GM12865 (cell line): ENCODE results near the gene CCDC192.
"Not testable (repeated sequence)": the region's sequence is repeated elsewhere in the genome, so short reads cannot be mapped to it uniquely, and the experiment has no call there.

Experiments
- DNase-seq: peaks from one replicate; pipeline ENCODE4 v3.0.0; 2010; ENCODE audit warnings: low read depth
- H3K4me3 ChIP-seq: 2 replicates; pipeline ENCODE4 v1.5.1; 2011; ENCODE audit warnings: mild to moderate bottlenecking, low read depth, low read length, control low read depth
- CTCF ChIP-seq: IDR thresholded peaks from 2 replicates; pipeline ENCODE4 v1.5.1; 2011; ENCODE audit warnings: low read length, control low read depth, low read depth, inconsistent platforms; ENCODE audit not compliant: insufficient read depth; ENCODE audit errors: missing control alignments

The CCDC192 gene

GRCh38 chr5:127718181-127718580 lies 15.0 kb downstream of the CCDC192 start:
- no peak for DNase-seq
- no peak overlapping the region for H3K4me3 ChIP-seq
- TF ChIP-seq CTCF = no peak

GRCh38 chr5:127723571-127723970 lies 20.4 kb downstream of the CCDC192 start:
- H3K4me3 ChIP-seq = no peak overlapping the region
- no peak for DNase-seq
- no peak for TF ChIP-seq CTCF

GRCh38 chr5:127725673-127726072 lies 22.5 kb downstream of the CCDC192 start:
- TF ChIP-seq CTCF = no peak
- no peak for DNase-seq
- no peak overlapping the region for H3K4me3 ChIP-seq

- no peak overlapping the region for H3K4me3 ChIP-seq
- no peak for TF ChIP-seq CTCF
- no peak for DNase-seq
Measured at GRCh38 chr5:127732963-127733362, 29.8 kb downstream of the CCDC192 start.

GRCh38 chr5:127739348-127739747 lies 36.2 kb downstream of the CCDC192 start:
- H3K4me3 ChIP-seq, DNase-seq: not testable (repeated sequence)

GRCh38 chr5:127739807-127740384 lies 36.7 kb downstream of the CCDC192 start:
- no peak overlapping the region for H3K4me3 ChIP-seq
- no peak for TF ChIP-seq CTCF
- no peak for DNase-seq

- no peak for DNase-seq
- TF ChIP-seq CTCF = no peak
- H3K4me3 ChIP-seq = no peak overlapping the region
Measured at GRCh38 chr5:127741412-127741811, 38.2 kb downstream of the CCDC192 start.

- no peak for DNase-seq
- TF ChIP-seq CTCF = no peak
- H3K4me3 ChIP-seq = no peak overlapping the region
Measured at GRCh38 chr5:127744241-127744640, 41.0 kb downstream of the CCDC192 start.
